Mammary epithelial cell (primary cell): Measurements from ENCODE around the gene LDLRAD4.

ENCODE experiments used
- EZH2 ChIP-seq: IDR thresholded peaks from 2 replicates; pipeline ENCODE4 v1.6.1; 2012; ENCODE audit warnings: low read length, inconsistent platforms, borderline replicate concordance
- TF ChIP-seq, protein P1 (sequence below), 2 donors: IDR thresholded peaks in 1 of 2; conservative IDR thresholded peaks in 1 of 2; 2 replicates each; pipeline ENCODE4 v1.5.1; 2011 to 2012; ENCODE audit warnings: inconsistent platforms in 2 of 2, low read length in 2 of 2, mild to moderate bottlenecking in 2 of 2, control low read depth in 1 of 2, low read depth in 1 of 2; ENCODE audit not compliant: insufficient read depth in 1 of 2; ENCODE audit errors: extremely low read depth in 1 of 2

DNA sequence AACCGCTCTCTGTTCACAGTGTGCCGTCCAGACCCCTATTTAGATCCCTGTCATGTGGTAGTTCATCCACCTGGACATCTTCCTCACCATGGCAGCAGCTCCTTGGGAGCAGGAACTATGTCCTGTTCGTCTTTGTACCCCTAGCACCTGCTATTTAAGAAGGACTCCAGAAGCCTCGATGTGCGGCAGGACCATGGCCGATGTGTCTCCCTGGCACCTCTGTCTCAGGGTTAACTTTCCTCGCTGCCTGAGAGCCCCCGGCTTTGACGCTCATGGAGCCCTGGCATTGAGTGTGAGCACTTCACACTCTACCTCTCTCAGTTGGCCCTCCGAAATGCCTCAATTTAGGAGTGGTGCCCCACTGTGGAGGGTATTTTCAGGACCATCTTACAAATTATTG, 355.8 kb downstream of the LDLRAD4 start:
- TF ChIP-seq, protein P1, sequence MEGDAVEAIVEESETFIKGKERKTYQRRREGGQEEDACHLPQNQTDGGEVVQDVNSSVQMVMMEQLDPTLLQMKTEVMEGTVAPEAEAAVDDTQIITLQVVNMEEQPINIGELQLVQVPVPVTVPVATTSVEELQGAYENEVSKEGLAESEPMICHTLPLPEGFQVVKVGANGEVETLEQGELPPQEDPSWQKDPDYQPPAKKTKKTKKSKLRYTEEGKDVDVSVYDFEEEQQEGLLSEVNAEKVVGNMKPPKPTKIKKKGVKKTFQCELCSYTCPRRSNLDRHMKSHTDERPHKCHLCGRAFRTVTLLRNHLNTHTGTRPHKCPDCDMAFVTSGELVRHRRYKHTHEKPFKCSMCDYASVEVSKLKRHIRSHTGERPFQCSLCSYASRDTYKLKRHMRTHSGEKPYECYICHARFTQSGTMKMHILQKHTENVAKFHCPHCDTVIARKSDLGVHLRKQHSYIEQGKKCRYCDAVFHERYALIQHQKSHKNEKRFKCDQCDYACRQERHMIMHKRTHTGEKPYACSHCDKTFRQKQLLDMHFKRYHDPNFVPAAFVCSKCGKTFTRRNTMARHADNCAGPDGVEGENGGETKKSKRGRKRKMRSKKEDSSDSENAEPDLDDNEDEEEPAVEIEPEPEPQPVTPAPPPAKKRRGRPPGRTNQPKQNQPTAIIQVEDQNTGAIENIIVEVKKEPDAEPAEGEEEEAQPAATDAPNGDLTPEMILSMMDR (conservative IDR thresholded peaks at IDR 0.05 in 1 of 2, IDR thresholded peaks at IDR 0.05 in 1 of 2; ENCODE audit: extremely low read depth in 1 of 2, insufficient read depth in 1 of 2, low read depth in 1 of 2, low read length in 2 of 2), result no peak
- no peak for TF ChIP-seq EZH2
